ENCODE results near the gene CLSTN2.

CLSTN2 gene

GRCh38 chr3:140428380-140428779, 493.4 kb downstream of the CLSTN2 start:
- Histone ChIP-seq H3K4me3 (ENCODE audit: low read length) (no peak overlapping the region), H3K9ac (ENCODE audit: low read depth, low read length) (no peak overlapping the region), H3K9me3 (replicated peaks; ENCODE audit: low read length) (no peaks in the 10 kb centered on the region), H3K27me3 (ENCODE audit: control insufficient read depth, insufficient read depth, low read length) (peaks cover 12% of the 10 kb centered on the region), H3K36me3 (ENCODE audit: insufficient read depth, low read length) (no peaks in the 10 kb centered on the region), H3K4me2 (ENCODE audit: low read length) (no peak overlapping the region), H3K4me1 (ENCODE audit: control insufficient read depth, insufficient read depth, low read length) (no peaks in the 10 kb centered on the region)

- no peak overlapping the region for H3K4me3 ChIP-seq (ENCODE audit: low read length)
- no peak overlapping the region for H3K4me2 ChIP-seq (ENCODE audit: low read length)
- no peaks in the 10 kb centered on the region for H3K4me1 ChIP-seq (ENCODE audit: control insufficient read depth, insufficient read depth, low read length)
- H3K36me3 ChIP-seq (ENCODE audit: insufficient read depth, low read length) = no peaks in the 10 kb centered on the region
- no peak overlapping the region for H3K9ac ChIP-seq (ENCODE audit: low read depth, low read length)
- H3K27me3 ChIP-seq (ENCODE audit: control insufficient read depth, insufficient read depth, low read length) = peaks cover 15% of the 10 kb centered on the region
- H3K9me3 ChIP-seq (replicated peaks; ENCODE audit: low read length) = no peaks in the 10 kb centered on the region
These were observed 494.8 kb downstream of the CLSTN2 start for GRCh38 chr3:140429791-140430190.

- Histone ChIP-seq H3K36me3 (ENCODE audit: insufficient read depth, low read length) (no peaks in the 10 kb centered on the region), H3K9me3 (replicated peaks; ENCODE audit: low read length) (no peaks in the 10 kb centered on the region), H3K4me2 (ENCODE audit: low read length) (no peak overlapping the region), H3K4me1 (ENCODE audit: control insufficient read depth, insufficient read depth, low read length) (no peaks in the 10 kb centered on the region), H3K4me3 (ENCODE audit: low read length) (no peak overlapping the region), H3K27me3 (ENCODE audit: control insufficient read depth, insufficient read depth, low read length) (peaks cover 15% of the 10 kb centered on the region), H3K9ac (ENCODE audit: low read depth, low read length) (no peak overlapping the region)
These were observed 495.5 kb downstream of the CLSTN2 start for GRCh38 chr3:140430494-140430893.

- Histone ChIP-seq H3K4me1 (ENCODE audit: control insufficient read depth, insufficient read depth, low read length) (no peaks in the 10 kb centered on the region), H3K9ac (ENCODE audit: low read depth, low read length) (no peak overlapping the region), H3K9me3 (replicated peaks; ENCODE audit: low read length) (no peaks in the 10 kb centered on the region), H3K4me3 (ENCODE audit: low read length) (no peak overlapping the region), H3K4me2 (ENCODE audit: low read length) (no peak overlapping the region), H3K36me3 (ENCODE audit: insufficient read depth, low read length) (no peaks in the 10 kb centered on the region), H3K27me3 (ENCODE audit: control insufficient read depth, insufficient read depth, low read length) (peaks cover 15% of the 10 kb centered on the region)
These were observed 497.3 kb downstream of the CLSTN2 start for GRCh38 chr3:140432229-140432669.

GRCh38 chr3:140433431-140433830, 498.4 kb downstream of the CLSTN2 start:
- Histone ChIP-seq H3K4me1 (ENCODE audit: control insufficient read depth, insufficient read depth, low read length) (no peaks in the 10 kb centered on the region), H3K27me3 (ENCODE audit: control insufficient read depth, insufficient read depth, low read length) (peaks cover 14% of the 10 kb centered on the region), H3K4me3 (ENCODE audit: low read length) (no peak overlapping the region), H3K9ac (ENCODE audit: low read depth, low read length) (no peak overlapping the region), H3K9me3 (replicated peaks; ENCODE audit: low read length) (no peaks in the 10 kb centered on the region), H3K4me2 (ENCODE audit: low read length) (no peak overlapping the region), H3K36me3 (ENCODE audit: insufficient read depth, low read length) (no peaks in the 10 kb centered on the region)

- H3K36me3 ChIP-seq (ENCODE audit: insufficient read depth, low read length) = no peaks in the 10 kb centered on the region
- H3K4me1 ChIP-seq (ENCODE audit: control insufficient read depth, insufficient read depth, low read length) = no peaks in the 10 kb centered on the region
- H3K27me3 ChIP-seq (ENCODE audit: control insufficient read depth, insufficient read depth, low read length) = peaks cover 9% of the 10 kb centered on the region
- no peak overlapping the region for H3K4me3 ChIP-seq (ENCODE audit: low read length)
- no peak overlapping the region for H3K4me2 ChIP-seq (ENCODE audit: low read length)
- no peaks in the 10 kb centered on the region for H3K9me3 ChIP-seq (replicated peaks; ENCODE audit: low read length)
- no peak overlapping the region for H3K9ac ChIP-seq (ENCODE audit: low read depth, low read length)
These were observed 499.4 kb downstream of the CLSTN2 start for GRCh38 chr3:140434261-140434905.

- Histone ChIP-seq H3K9ac (ENCODE audit: low read depth, low read length) (no peak overlapping the region), H3K9me3 (replicated peaks; ENCODE audit: low read length) (no peaks in the 10 kb centered on the region), H3K4me1 (ENCODE audit: control insufficient read depth, insufficient read depth, low read length) (peaks cover 9% of the 10 kb centered on the region)
These were observed 501.4 kb downstream of the CLSTN2 start for GRCh38 chr3:140436421-140436820.

GRCh38 chr3:140438736-140439470, 503.9 kb downstream of the CLSTN2 start:
- Histone ChIP-seq H3K36me3 (ENCODE audit: insufficient read depth, low read length) (no peaks in the 10 kb centered on the region), H3K4me2 (ENCODE audit: low read length) (no peak overlapping the region), H3K9me3 (replicated peaks; ENCODE audit: low read length) (no peaks in the 10 kb centered on the region), H3K4me1 (ENCODE audit: control insufficient read depth, insufficient read depth, low read length) (peaks cover 10% of the 10 kb centered on the region), H3K9ac (ENCODE audit: low read depth, low read length) (no peak overlapping the region), H3K27me3 (ENCODE audit: control insufficient read depth, insufficient read depth, low read length) (peaks cover 3% of the 10 kb centered on the region), H3K4me3 (ENCODE audit: low read length) (no peak overlapping the region)

More at GRCh38 chr3:140436421-140436820, 501.4 kb downstream of the CLSTN2 start:
- Histone ChIP-seq H3K36me3 (ENCODE audit: insufficient read depth, low read length) (no peaks in the 10 kb centered on the region), H3K4me3 (ENCODE audit: low read length) (no peak overlapping the region), H3K27me3 (ENCODE audit: control insufficient read depth, insufficient read depth, low read length) (peaks cover 3% of the 10 kb centered on the region), H3K4me2 (ENCODE audit: low read length) (no peak overlapping the region)

- no peak overlapping the region for H3K4me2 ChIP-seq (ENCODE audit: low read length)
- H3K36me3 ChIP-seq (ENCODE audit: insufficient read depth, low read length) = no peaks in the 10 kb centered on the region
- no peak overlapping the region for H3K9ac ChIP-seq (ENCODE audit: low read depth, low read length)
- no peak overlapping the region for H3K4me3 ChIP-seq (ENCODE audit: low read length)
- no peaks in the 10 kb centered on the region for H3K9me3 ChIP-seq (replicated peaks; ENCODE audit: low read length)
- peaks cover under 1% of the 10 kb centered on the region for H3K27me3 ChIP-seq (ENCODE audit: control insufficient read depth, insufficient read depth, low read length)
- H3K4me1 ChIP-seq (ENCODE audit: control insufficient read depth, insufficient read depth, low read length) = peaks cover 10% of the 10 kb centered on the region
These were observed 504.5 kb downstream of the CLSTN2 start for GRCh38 chr3:140439527-140439926.

- no peak overlapping the region for H3K4me3 ChIP-seq (ENCODE audit: low read length)
- H3K4me1 ChIP-seq (ENCODE audit: control insufficient read depth, insufficient read depth, low read length) = peaks cover 10% of the 10 kb centered on the region
- no peaks in the 10 kb centered on the region for H3K27me3 ChIP-seq (ENCODE audit: control insufficient read depth, insufficient read depth, low read length)
- no peaks in the 10 kb centered on the region for H3K36me3 ChIP-seq (ENCODE audit: insufficient read depth, low read length)
- H3K9ac ChIP-seq (ENCODE audit: low read depth, low read length) = no peak overlapping the region
- no peaks in the 10 kb centered on the region for H3K9me3 ChIP-seq (replicated peaks; ENCODE audit: low read length)
- H3K4me2 ChIP-seq (ENCODE audit: low read length) = no peak overlapping the region
These were observed 505.5 kb downstream of the CLSTN2 start for GRCh38 chr3:140440446-140440845.

- no peak overlapping the region for H3K4me2 ChIP-seq (ENCODE audit: low read length)
- no peaks in the 10 kb centered on the region for H3K27me3 ChIP-seq (ENCODE audit: control insufficient read depth, insufficient read depth, low read length)
- H3K9ac ChIP-seq (ENCODE audit: low read depth, low read length) = no peak overlapping the region
- H3K36me3 ChIP-seq (ENCODE audit: insufficient read depth, low read length) = no peaks in the 10 kb centered on the region
- H3K4me1 ChIP-seq (ENCODE audit: control insufficient read depth, insufficient read depth, low read length) = peaks cover 10% of the 10 kb centered on the region
- no peak overlapping the region for H3K4me3 ChIP-seq (ENCODE audit: low read length)
- H3K9me3 ChIP-seq (replicated peaks; ENCODE audit: low read length) = no peaks in the 10 kb centered on the region
These were observed 506.0 kb downstream of the CLSTN2 start for GRCh38 chr3:140441006-140441405.

GRCh38 chr3:140442621-140443020, 507.6 kb downstream of the CLSTN2 start:
- Histone ChIP-seq H3K4me3 (ENCODE audit: low read length) (no peak overlapping the region), H3K4me2 (ENCODE audit: low read length) (no peak overlapping the region), H3K4me1 (ENCODE audit: control insufficient read depth, insufficient read depth, low read length) (peaks cover 10% of the 10 kb centered on the region), H3K27me3 (ENCODE audit: control insufficient read depth, insufficient read depth, low read length) (no peaks in the 10 kb centered on the region), H3K36me3 (ENCODE audit: insufficient read depth, low read length) (no peaks in the 10 kb centered on the region), H3K9ac (ENCODE audit: low read depth, low read length) (no peak overlapping the region), H3K9me3 (replicated peaks; ENCODE audit: low read length) (no peaks in the 10 kb centered on the region)
